HG02870 (cell line): ENCODE measurements around the gene AK8.
"Not testable (repeated sequence)": the region's sequence is repeated elsewhere in the genome, so short reads cannot be mapped to it uniquely, and the experiment has no call there.

Experiments
- ATAC-seq: cut with Tn5 transposase; IDR thresholded peaks from one replicate; pipeline ENCODE4 v1.9.1; 2021; ENCODE audit warnings: mild to moderate bottlenecking, moderate library complexity; ENCODE audit not compliant: unreplicated experiment

The AK8 gene

DNA sequence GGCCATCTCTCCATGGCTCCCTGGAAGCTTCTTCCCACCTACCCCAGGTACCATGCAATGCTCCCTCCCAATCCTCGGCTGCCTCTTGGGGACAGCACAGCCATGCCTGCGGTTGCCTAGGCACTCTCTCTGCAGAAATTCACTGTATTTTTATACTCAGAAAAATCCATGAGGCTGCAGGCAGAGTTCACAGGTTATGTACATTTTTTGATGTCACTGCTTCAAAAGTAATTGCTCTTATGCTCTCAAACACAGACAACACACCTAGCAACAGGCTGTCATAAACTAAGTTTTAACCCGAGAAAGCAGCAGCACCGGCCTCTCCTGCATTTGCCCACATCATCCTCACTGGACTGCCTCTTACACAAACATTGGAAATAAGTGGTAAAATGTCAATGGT is 102.4 kb downstream of the AK8 start:
- no peak for ATAC-seq

- no peak for ATAC-seq
Observed at GRCh38 chr9:132774886-132775285, 103.2 kb downstream of the AK8 start.

DNA sequence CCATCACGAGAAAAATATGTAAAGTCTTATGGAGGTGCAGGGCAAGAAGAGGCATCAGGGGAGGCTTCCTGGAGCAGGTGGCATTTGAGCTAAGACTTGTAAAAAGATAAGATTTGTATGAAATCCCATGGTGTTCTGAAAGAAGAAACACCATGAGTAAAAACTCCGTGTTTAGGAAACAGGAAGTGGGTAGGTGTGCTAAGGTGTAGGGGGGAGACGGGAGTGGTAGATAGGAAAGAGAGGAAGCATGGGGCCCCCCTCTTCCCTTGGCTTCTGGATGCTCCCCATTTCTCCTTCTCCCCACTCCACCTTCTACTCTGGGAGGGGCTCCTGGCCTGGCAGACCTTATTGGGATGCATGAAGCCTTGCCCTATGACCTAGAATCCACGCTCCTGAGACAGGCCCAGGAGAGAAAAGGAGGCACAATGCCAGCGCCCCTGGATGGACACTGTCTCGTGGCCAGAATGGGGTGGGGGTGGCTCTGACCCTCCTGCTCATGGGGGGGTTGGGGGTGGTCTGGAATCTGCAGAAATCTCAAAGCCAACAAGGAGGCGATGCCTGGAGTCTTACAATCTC is 104.2 kb downstream of the AK8 start:
- ATAC-seq = no peak

DNA sequence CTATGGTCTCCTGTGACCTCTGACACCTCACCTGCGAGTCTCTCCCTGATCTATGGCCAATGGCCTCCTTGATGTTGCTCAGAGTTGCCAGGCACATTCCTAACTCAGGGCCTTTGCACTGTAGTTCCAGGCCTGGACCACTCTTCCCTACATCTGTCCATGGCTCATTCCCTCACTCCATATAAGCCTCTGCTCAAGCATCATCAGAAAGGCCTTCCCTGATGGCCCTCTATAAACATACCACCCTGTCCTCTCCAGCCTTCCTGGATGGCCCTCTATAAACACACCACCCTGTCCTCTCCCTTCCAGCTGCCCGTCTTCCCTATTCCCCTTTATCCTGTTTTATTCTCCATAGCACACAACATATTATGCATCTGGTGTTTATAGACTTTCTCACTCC is 105.0 kb downstream of the AK8 start:
- ATAC-seq = no peak

DNA sequence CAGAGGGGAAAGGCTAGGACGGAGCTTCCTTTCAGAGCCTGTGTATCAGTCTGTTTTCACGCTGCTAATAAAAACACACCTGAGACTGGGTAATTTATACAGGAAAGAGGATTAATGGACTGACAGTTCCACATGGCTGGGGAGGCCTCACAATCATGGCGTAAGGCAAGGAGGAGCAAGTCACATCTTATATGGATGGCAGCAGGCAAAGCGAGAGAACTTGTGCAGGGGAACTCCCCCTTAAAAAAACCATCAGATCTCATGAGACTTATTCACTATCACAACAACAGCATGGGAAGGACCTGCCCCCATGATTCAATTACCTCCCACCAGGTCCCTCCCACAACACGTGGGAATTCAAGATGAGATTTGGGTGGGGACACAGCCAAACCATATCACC is 106.3 kb downstream of the AK8 start:
- not testable (repeated sequence) for ATAC-seq

GRCh38 chr9:132770770-132771310 is 107.2 kb downstream of the AK8 start:
- no peak for ATAC-seq

DNA sequence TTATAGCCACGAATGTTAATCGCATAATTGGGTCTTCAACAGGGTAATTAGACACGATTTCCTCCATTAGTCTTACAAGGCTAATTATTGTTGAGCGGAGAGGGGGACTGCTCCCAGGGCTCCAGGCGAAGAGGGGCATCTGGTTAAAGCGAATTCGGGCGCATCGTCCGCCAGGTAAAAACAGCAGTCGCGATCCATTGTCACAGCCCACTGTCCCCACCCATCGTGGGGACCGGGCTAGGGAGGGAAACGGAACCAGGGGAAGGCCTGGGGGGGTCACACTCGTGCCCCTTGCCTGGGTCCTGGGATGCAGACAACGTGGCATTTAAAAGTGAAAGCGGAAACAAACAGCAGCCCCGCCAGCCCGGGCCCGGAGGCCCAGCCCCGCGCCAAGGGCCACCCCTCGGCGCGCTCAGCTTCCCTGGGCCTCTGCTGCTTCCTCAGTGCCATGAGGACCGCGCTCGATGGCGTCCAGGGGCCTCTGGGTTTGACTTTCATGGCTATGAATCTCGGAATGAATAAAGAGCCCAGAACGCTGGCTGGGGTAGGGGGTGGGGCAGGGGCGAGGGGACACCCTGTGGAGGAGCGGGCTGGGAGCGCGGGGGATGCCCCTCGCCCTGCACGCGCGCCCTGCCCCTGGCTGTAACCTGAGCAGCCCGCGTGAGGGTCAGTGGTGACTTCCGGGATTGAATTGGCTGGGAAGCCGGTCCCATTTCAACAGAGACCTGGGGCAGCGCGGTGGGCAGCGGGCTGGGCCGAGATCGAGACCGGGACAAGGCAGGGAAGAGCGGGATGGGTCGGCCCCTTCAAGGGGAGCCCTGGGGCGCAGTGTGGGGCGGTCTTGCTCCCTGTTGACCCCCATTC is 107.9 kb downstream of the AK8 start:
- ATAC-seq = no peak

DNA sequence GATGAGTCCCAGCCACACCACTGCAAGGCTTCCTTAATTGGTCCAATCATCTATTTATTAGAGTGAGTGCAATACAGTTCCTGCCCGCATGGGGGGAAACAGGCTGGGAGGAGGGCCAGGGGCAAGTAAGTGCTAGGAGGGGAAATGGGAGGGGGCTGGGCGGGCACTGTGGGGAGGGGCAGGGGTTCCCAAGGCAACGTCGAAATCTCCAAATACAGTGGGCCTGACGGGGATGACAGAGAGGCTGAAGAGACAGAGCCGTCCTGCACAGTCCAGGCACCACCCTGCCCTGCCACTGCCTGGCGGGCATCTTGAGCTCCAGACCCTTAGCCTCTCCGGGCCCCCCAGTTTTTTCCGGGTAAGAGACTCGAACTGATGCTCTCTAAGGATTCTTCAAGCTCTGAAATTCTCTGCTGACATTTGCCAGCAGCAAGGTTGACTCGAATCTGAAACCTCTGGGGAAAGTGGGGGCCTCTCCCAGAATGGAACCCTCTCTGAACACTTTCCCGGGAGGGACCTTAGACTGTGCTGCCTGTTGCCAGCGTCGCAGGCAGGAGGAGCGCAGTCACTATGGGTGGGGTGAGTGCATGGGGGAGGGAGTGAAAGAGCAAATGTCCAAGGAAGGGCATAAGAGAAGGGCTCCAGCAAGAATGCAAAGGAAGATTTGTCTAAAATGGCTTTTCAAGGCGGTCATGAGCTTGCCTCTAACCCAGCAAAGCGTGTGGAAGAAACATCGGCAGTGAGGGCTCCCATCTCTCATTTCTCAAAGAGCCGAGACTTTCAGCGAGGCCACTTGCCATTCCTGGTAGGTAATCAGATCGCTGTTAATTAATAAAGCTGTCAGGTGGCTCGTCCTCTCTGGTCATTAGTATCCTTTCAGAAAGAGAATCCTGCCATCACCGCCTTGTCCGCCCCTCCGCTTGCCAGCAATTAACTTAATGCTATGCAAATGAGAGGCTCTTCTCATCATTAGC is 108.9 kb downstream of the AK8 start:
- ATAC-seq = no peak

DNA sequence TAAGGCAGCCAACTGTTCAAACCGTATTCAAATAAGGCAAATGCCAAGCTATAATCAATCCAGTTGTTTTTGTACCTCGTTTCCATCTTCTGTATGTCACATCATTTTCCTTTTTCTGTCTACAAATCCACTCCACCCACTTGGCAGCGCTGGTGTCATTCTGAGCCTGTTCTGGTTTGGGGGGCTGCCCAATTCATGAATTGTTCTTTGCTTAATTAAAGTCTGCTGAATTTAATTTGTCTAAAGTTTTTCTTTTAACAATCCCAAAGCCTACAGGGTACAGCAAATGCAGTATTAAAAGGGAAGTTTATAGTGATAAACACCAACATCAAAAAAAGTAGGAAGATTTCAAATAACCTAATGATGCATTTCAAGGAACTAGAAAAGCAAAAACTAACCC is 114.5 kb downstream of the AK8 start:
- no peak for ATAC-seq

- ATAC-seq = no peak
Observed at GRCh38 chr9:132762896-132763295, 115.2 kb downstream of the AK8 start.

- no peak for ATAC-seq
Observed at GRCh38 chr9:132761602-132762001, 116.5 kb downstream of the AK8 start.

GRCh38 chr9:132760057-132760456 is 118.0 kb downstream of the AK8 start:
- no peak for ATAC-seq

GRCh38 chr9:132757016-132757415 is 121.1 kb downstream of the AK8 start:
- no peak for ATAC-seq

- ATAC-seq = no peak
Observed at GRCh38 chr9:132756214-132756845, 121.8 kb downstream of the AK8 start.

DNA sequence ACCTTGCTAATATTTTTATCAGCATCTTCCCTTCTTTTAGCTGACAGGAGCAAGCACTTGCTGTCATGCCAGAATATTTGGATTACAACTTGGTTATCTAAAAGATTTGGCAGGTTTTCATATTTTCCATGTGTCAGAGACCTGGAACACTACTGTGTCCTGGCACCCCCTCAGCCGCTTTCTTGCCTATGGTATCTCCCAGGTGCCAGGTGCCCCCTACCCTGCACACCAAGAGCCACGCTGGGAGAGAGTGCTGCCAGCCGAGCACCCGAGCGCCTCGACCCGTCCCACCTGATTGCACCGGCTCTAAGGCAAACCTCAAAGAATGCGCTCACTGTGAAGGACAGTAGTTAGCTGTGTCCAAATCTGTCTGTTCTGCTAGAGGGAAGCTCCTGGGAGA is 123.0 kb downstream of the AK8 start:
- no peak for ATAC-seq

GRCh38 chr9:132754236-132754635 is 123.8 kb downstream of the AK8 start:
- no peak for ATAC-seq

- ATAC-seq = no peak
Observed at GRCh38 chr9:132753593-132753880, 124.5 kb downstream of the AK8 start.

- no peak for ATAC-seq
Observed at GRCh38 chr9:132752877-132753592, 125.0 kb downstream of the AK8 start.

- no peak for ATAC-seq
Observed at GRCh38 chr9:132750668-132751067, 127.4 kb downstream of the AK8 start.

DNA sequence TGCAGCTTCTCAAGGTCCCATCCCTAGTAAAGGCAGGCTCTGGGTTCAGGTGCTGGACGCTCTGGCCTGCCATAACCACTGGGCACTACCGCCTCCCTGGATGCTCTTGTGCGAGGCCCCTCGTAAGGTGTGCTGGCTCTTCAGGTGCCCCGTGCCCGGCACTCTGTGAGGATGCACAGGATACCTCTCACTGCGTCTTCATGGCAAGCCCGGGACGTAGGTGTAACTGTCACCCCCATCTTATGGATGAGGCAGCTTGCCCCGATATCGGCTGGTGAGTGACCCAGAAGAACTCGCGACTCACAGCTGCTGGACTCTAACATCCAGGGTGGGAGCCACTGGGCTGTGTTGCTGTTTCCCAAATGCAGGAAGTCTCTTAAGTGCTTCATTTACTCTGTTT is 128.8 kb downstream of the AK8 start:
- no peak for ATAC-seq
